Measurements from ENCODE around the gene CHD6.

Gene CHD6

GRCh38 chr20:41499961-41500725 lies 118.0 kb downstream of the CHD6 start:
- FAIRE-seq, result no peak

GRCh38 chr20:41499064-41499463 lies 119.1 kb downstream of the CHD6 start:
- no peak for FAIRE-seq

- FAIRE-seq, result no peak
Observed at GRCh38 chr20:41497186-41497895, 120.8 kb downstream of the CHD6 start.

GRCh38 chr20:41494451-41494850 lies 123.7 kb downstream of the CHD6 start:
- FAIRE-seq, result no peak

GRCh38 chr20:41483553-41483930 lies 134.6 kb downstream of the CHD6 start:
- FAIRE-seq, result no peak

GRCh38 chr20:41482647-41483552 lies 135.3 kb downstream of the CHD6 start:
- FAIRE-seq, result no peak

- no peak for FAIRE-seq
Observed at GRCh38 chr20:41480054-41480770, 138.0 kb downstream of the CHD6 start.

GRCh38 chr20:41479113-41479512 lies 139.1 kb downstream of the CHD6 start:
- no peak for FAIRE-seq

GRCh38 chr20:41478026-41478425 lies 140.2 kb downstream of the CHD6 start:
- FAIRE-seq, result no peak

GRCh38 chr20:41476446-41476845 lies 141.7 kb downstream of the CHD6 start:
- FAIRE-seq, result no peak

GRCh38 chr20:41476013-41476441 lies 142.2 kb downstream of the CHD6 start:
- FAIRE-seq, result no peak

- no peak for FAIRE-seq
Observed at GRCh38 chr20:41475503-41475902, 142.7 kb downstream of the CHD6 start.

- FAIRE-seq, result no peak
Observed at GRCh38 chr20:41470362-41471095, 147.6 kb downstream of the CHD6 start.

GRCh38 chr20:41469868-41470267 lies 148.3 kb downstream of the CHD6 start:
- FAIRE-seq, result no peak

GRCh38 chr20:41468994-41469600 lies 149.1 kb downstream of the CHD6 start:
- FAIRE-seq, result no peak

- FAIRE-seq, result no peak
Observed at GRCh38 chr20:41467690-41468089, 150.5 kb downstream of the CHD6 start.

GRCh38 chr20:41467220-41467619 lies 151.0 kb downstream of the CHD6 start:
- no peak for FAIRE-seq

- no peak for FAIRE-seq
Observed at GRCh38 chr20:41463567-41463966, 154.6 kb downstream of the CHD6 start.

- FAIRE-seq, result no peak
Observed at GRCh38 chr20:41462372-41463161, 155.6 kb downstream of the CHD6 start.

- no peak for FAIRE-seq
Observed at GRCh38 chr20:41458761-41459160, 159.4 kb downstream of the CHD6 start.
